Mesothelial cell of epicardium (in vitro differentiated cells): ENCODE results near the gene ACOT7. TPM values are rescaled to one million over a fixed set of nuclear protein-coding genes. Genes with fewer than 3 reads are reported as not detected.

ENCODE experiments used
- DNase-seq, 2 experiments: peaks; one replicate each; pipeline ENCODE4 v3.0.0; 2021; ENCODE audit warnings: low spot score in 2 of 2; ENCODE audit not compliant: unreplicated experiment in 2 of 2
- H3K27ac Mint-ChIP-seq: 2 replicates; pipeline ENCODE4 v1.8.0; 2021; ENCODE audit warnings: mixed read lengths
- H3K27me3 Mint-ChIP-seq: 2 replicates; pipeline ENCODE4 v1.8.0; 2021; ENCODE audit warnings: low read depth, mixed read lengths
- H3K36me3 Mint-ChIP-seq: 2 replicates; pipeline ENCODE4 v1.8.0; 2021; ENCODE audit warnings: mixed read lengths
- H3K4me1 Mint-ChIP-seq: 2 replicates; pipeline ENCODE4 v1.8.0; 2021; ENCODE audit warnings: mixed read lengths
- H3K4me3 Mint-ChIP-seq: 2 replicates; pipeline ENCODE4 v1.8.0; 2021; ENCODE audit warnings: mild to moderate bottlenecking, moderate library complexity, mixed read lengths
- H3K9me3 Mint-ChIP-seq: 2 replicates; pipeline ENCODE4 v1.8.0; 2021; ENCODE audit warnings: mixed read lengths
- CTCF ChIP-seq: fragments of 200-600 bp; sonication (generic); IDR thresholded peaks from one replicate; pipeline ENCODE4 v1.5.0; 2021; ENCODE audit warnings: antibody characterized with exemption; ENCODE audit not compliant: unreplicated experiment
- total RNA-seq: library from RNA; stranded (reverse); gene quantifications from 3 replicates; pipeline ENCODE4 v1.2.1, GENCODE V29; 2021

Gene ACOT7
- total RNA-seq, 1 donor from 2014 or later, result 20.3 TPM

GRCh38 chr1:6260961-6261614 lies 132.5 kb downstream of the ACOT7 start, which contains the start of gene GPR153:
GPR153 (minus strand) TSS chr1:6261098; CDS start chr1:6254905, 6,193 bp downstream.
- no peaks in the 10 kb centered on the region for H3K9me3 Mint-ChIP-seq
- TF ChIP-seq CTCF, result no peak
- H3K4me3 Mint-ChIP-seq, result peak within 1 kb of the TSS; percentile 65
- H3K36me3 Mint-ChIP-seq, result no peaks in the 10 kb centered on the region
- peak within 1 kb of the TSS; percentile 39 for H3K27ac Mint-ChIP-seq
- H3K27me3 Mint-ChIP-seq, result peaks cover 41% of the 10 kb centered on the region
- H3K4me1 Mint-ChIP-seq, result peaks cover 7% of the 10 kb centered on the region
- DNase-seq, result peak in 1 of 2 experiments; percentile 55

GRCh38 chr1:6260433-6260934 lies 133.1 kb downstream of the ACOT7 start:
- TF ChIP-seq CTCF, result no peak
- no peak overlapping the region for H3K4me3 Mint-ChIP-seq

GRCh38 chr1:6259491-6260362 lies 133.8 kb downstream of the ACOT7 start:
- H3K4me3 Mint-ChIP-seq, result peak overlapping the region; percentile 57
- H3K27me3 Mint-ChIP-seq, result peaks cover 41% of the 10 kb centered on the region
- no peaks in the 10 kb centered on the region for H3K36me3 Mint-ChIP-seq
- peaks cover 4% of the 10 kb centered on the region for H3K4me1 Mint-ChIP-seq
- H3K9me3 Mint-ChIP-seq, result no peaks in the 10 kb centered on the region
- DNase-seq, result peak; percentile 61 to 81
- no peak overlapping the region for H3K27ac Mint-ChIP-seq
- no peak for TF ChIP-seq CTCF

More at GRCh38 chr1:6260433-6260934, 133.1 kb downstream of the ACOT7 start:
- no peaks in the 10 kb centered on the region for H3K36me3 Mint-ChIP-seq
- no peaks in the 10 kb centered on the region for H3K9me3 Mint-ChIP-seq
- peaks cover 41% of the 10 kb centered on the region for H3K27me3 Mint-ChIP-seq
- no peak overlapping the region for H3K27ac Mint-ChIP-seq
- no peak for DNase-seq
- H3K4me1 Mint-ChIP-seq, result peaks cover 4% of the 10 kb centered on the region

- no peak overlapping the region for H3K4me3 Mint-ChIP-seq
- peaks cover 4% of the 10 kb centered on the region for H3K4me1 Mint-ChIP-seq
- no peak overlapping the region for H3K27ac Mint-ChIP-seq
- no peak for DNase-seq
- no peak for TF ChIP-seq CTCF
- H3K36me3 Mint-ChIP-seq, result no peaks in the 10 kb centered on the region
- peaks cover 46% of the 10 kb centered on the region for H3K27me3 Mint-ChIP-seq
- H3K9me3 Mint-ChIP-seq, result no peaks in the 10 kb centered on the region
Observed at GRCh38 chr1:6258675-6259074, 134.9 kb downstream of the ACOT7 start.

- peaks cover 4% of the 10 kb centered on the region for H3K4me1 Mint-ChIP-seq
- H3K27ac Mint-ChIP-seq, result no peak overlapping the region
- peaks cover 50% of the 10 kb centered on the region for H3K27me3 Mint-ChIP-seq
- DNase-seq, result no peak
- no peaks in the 10 kb centered on the region for H3K36me3 Mint-ChIP-seq
- TF ChIP-seq CTCF, result no peak
- H3K4me3 Mint-ChIP-seq, result no peak overlapping the region
- H3K9me3 Mint-ChIP-seq, result no peaks in the 10 kb centered on the region
Observed at GRCh38 chr1:6257541-6258069, 136.0 kb downstream of the ACOT7 start.
